H9 (cell line): Measurements from ENCODE around the gene ZNF618. TPM values are rescaled to one million over a fixed set of nuclear protein-coding genes. Genes with fewer than 3 reads are reported as not detected.
A peak's percentile ranks its signal among the peaks of the same experiment; 100 is the strongest.

Experiments
- DNase-seq: peaks from one replicate; pipeline ENCODE4 v3.0.0-alpha.2; 2017
- H2AFZ ChIP-seq: one replicate; pipeline ENCODE4 v1.6.1; 2013; ENCODE audit warnings: mild to moderate bottlenecking, low read length, control low read depth, moderate library complexity
- H2AK5ac ChIP-seq: 2 replicates; pipeline ENCODE4 v1.6.1; 2013; ENCODE audit warnings: low read length, control low read depth, mixed read lengths; ENCODE audit not compliant: insufficient read length
- H2BK120ac ChIP-seq: one replicate; pipeline ENCODE4 v1.6.1; 2013; ENCODE audit warnings: low read depth, mild to moderate bottlenecking, low read length, control low read depth, inconsistent platforms; ENCODE audit not compliant: poor library complexity, severe bottlenecking
- H2BK12ac ChIP-seq: 2 replicates; pipeline ENCODE4 v1.6.1; 2013; ENCODE audit warnings: low read length, control low read depth, mixed read lengths, low read depth; ENCODE audit not compliant: insufficient read length
- H2BK15ac ChIP-seq: 2 replicates; pipeline ENCODE4 v1.6.1; 2013; ENCODE audit warnings: low read depth, low read length, control low read depth
- H2BK20ac ChIP-seq: one replicate; pipeline ENCODE4 v1.6.1; 2013; ENCODE audit warnings: low read depth, mild to moderate bottlenecking, low read length, control low read depth, inconsistent platforms; ENCODE audit not compliant: poor library complexity, severe bottlenecking
- H2BK5ac ChIP-seq: 2 replicates; pipeline ENCODE4 v1.6.1; 2013; ENCODE audit warnings: low read length, control low read depth, mixed read lengths; ENCODE audit not compliant: insufficient read length
- H3K14ac ChIP-seq: 2 replicates; pipeline ENCODE4 v1.6.1; 2013; ENCODE audit warnings: low read length, control low read depth; ENCODE audit not compliant: insufficient read depth
- H3K18ac ChIP-seq: 2 replicates; pipeline ENCODE4 v1.6.1; 2013; ENCODE audit warnings: low read depth, mild to moderate bottlenecking, mixed read lengths, low read length, control low read depth; ENCODE audit not compliant: insufficient read length
- H3K23ac ChIP-seq: 2 replicates; pipeline ENCODE4 v1.6.1; 2013; ENCODE audit warnings: low read length, control low read depth, mixed read lengths, low read depth; ENCODE audit not compliant: insufficient read length
- H3K23me2 ChIP-seq: 2 replicates; pipeline ENCODE4 v1.6.1; 2013; ENCODE audit warnings: low read depth, mild to moderate bottlenecking, mixed read lengths, low read length, control low read depth; ENCODE audit not compliant: insufficient read length, poor library complexity, severe bottlenecking
- H3K27ac ChIP-seq: 2 replicates; pipeline ENCODE4 v1.5.1; 2013; ENCODE audit warnings: low read length, control low read depth, mixed read lengths, low read depth; ENCODE audit not compliant: insufficient read length
- H3K27me3 ChIP-seq: 2 replicates; pipeline ENCODE4 v1.6.1; 2013; ENCODE audit warnings: low read length, control low read depth, inconsistent platforms; ENCODE audit not compliant: insufficient read depth
- H3K4ac ChIP-seq: 2 replicates; pipeline ENCODE4 v1.6.1; 2013; ENCODE audit warnings: low read depth, mild to moderate bottlenecking, control low read depth, inconsistent platforms, low read length, moderate library complexity
- H3K4me1 ChIP-seq: 2 replicates; pipeline ENCODE4 v1.6.1; 2013; ENCODE audit warnings: low read length, control low read depth, inconsistent platforms; ENCODE audit not compliant: insufficient read depth
- H3K4me2 ChIP-seq: 2 replicates; pipeline ENCODE4 v1.6.1; 2013; ENCODE audit warnings: low read length, control low read depth, mixed read lengths; ENCODE audit not compliant: insufficient read length, insufficient read depth
- H3K56ac ChIP-seq: 2 replicates; pipeline ENCODE4 v1.6.1; 2013; ENCODE audit warnings: low read depth, mild to moderate bottlenecking, mixed read lengths, low read length, control low read depth; ENCODE audit not compliant: insufficient read length
- H3K79me1 ChIP-seq: 2 replicates; pipeline ENCODE4 v1.6.1; 2013; ENCODE audit warnings: low read depth, mild to moderate bottlenecking, moderate library complexity, low read length, control low read depth, inconsistent platforms; ENCODE audit not compliant: insufficient read depth, poor library complexity, severe bottlenecking
- H3K79me2 ChIP-seq: 2 replicates; pipeline ENCODE4 v1.6.1; 2013; ENCODE audit warnings: low read length, control low read depth, inconsistent platforms; ENCODE audit not compliant: insufficient read depth
- H3K9ac ChIP-seq: 2 replicates; pipeline ENCODE4 v1.6.1; 2013; ENCODE audit warnings: low read length, control low read depth, mixed read lengths; ENCODE audit not compliant: insufficient read length; ENCODE audit errors: extremely low read depth
- H3K9me3 ChIP-seq: one replicate; pipeline ENCODE4 v1.6.1; 2013; ENCODE audit warnings: low read depth, low read length, inconsistent platforms; ENCODE audit not compliant: control insufficient read depth
- H3T11ph ChIP-seq: one replicate; pipeline ENCODE4 v1.6.1; 2013; ENCODE audit warnings: mild to moderate bottlenecking, low read length, control low read depth, inconsistent platforms
- H4K20me1 ChIP-seq: one replicate; pipeline ENCODE4 v1.6.1; 2013; ENCODE audit not compliant: control insufficient read depth, insufficient read length, insufficient read depth
- H4K5ac ChIP-seq: 2 replicates; pipeline ENCODE4 v1.6.1; 2013; ENCODE audit warnings: low read depth, mild to moderate bottlenecking, mixed read lengths, low read length, control low read depth; ENCODE audit not compliant: insufficient read length
- H4K8ac ChIP-seq: replicated peaks from 2 replicates; pipeline ENCODE4 v1.6.1; 2013; ENCODE audit warnings: low read length, control low read depth, mixed read lengths, low read depth; ENCODE audit not compliant: insufficient read length
- H4K91ac ChIP-seq: 2 replicates; pipeline ENCODE4 v1.6.1; 2013; ENCODE audit warnings: low read depth, mild to moderate bottlenecking, moderate library complexity, mixed read lengths, low read length, control low read depth; ENCODE audit not compliant: insufficient read length
- H3K27ac Mint-ChIP-seq, 3 experiments: 2 replicates in 2 of 3; 3 replicates in 1 of 3; pipeline ENCODE4 v1.8.0; 2020 to 2021; ENCODE audit warnings: mixed read lengths in 3 of 3, mild to moderate bottlenecking in 1 of 3, moderate library complexity in 1 of 3
- H3K27me3 Mint-ChIP-seq: 2 replicates; pipeline ENCODE4 v1.8.0; 2021; ENCODE audit warnings: low read depth, mild to moderate bottlenecking, moderate library complexity, mixed read lengths
- H3K36me3 Mint-ChIP-seq, 3 experiments: 2 replicates in 2 of 3; 3 replicates in 1 of 3; pipeline ENCODE4 v1.8.0; 2020 to 2021; ENCODE audit warnings: low read depth in 3 of 3, mixed read lengths in 3 of 3; ENCODE audit not compliant: insufficient read depth in 1 of 3
- H3K4me1 Mint-ChIP-seq, 2 experiments: 2 replicates each; pipeline ENCODE4 v1.8.0; 2020; ENCODE audit warnings: mixed read lengths in 2 of 2
- H3K4me3 Mint-ChIP-seq, 2 experiments: 2 replicates in 1 of 2; 3 replicates in 1 of 2; pipeline ENCODE4 v1.8.0; 2020 to 2021; ENCODE audit warnings: mild to moderate bottlenecking in 2 of 2, mixed read lengths in 2 of 2, moderate library complexity in 1 of 2
- H3K9me3 Mint-ChIP-seq, 2 experiments: 2 replicates in 1 of 2; 3 replicates in 1 of 2; pipeline ENCODE4 v1.8.0; 2020; ENCODE audit warnings: mild to moderate bottlenecking in 2 of 2, mixed read lengths in 2 of 2, moderate library complexity in 1 of 2
- CTCF ChIP-seq: fragments of 200-600 bp; sonication (generic); conservative IDR thresholded peaks from 3 replicates; pipeline ENCODE4 v1.8.0; 2021; ENCODE audit warnings: antibody characterized with exemption, mild to moderate bottlenecking
- WGBS: extraction: QIAGEN DNeasy Blood & Tissue Kit; methylation state at CpG from one replicate; pipeline ENCODE4 v1.1.7; 2013; ENCODE audit warnings: missing lambda C conversion rate, low lambda C conversion rate, mixed read lengths; ENCODE audit not compliant: insufficient read length; ENCODE audit errors: extremely low coverage; 5-methylcytosine and 5-hydroxymethylcytosine counted together
- total RNA-seq: library from RNA; stranded (reverse); gene quantifications from 2 replicates; pipeline ENCODE4 v1.2.1, GENCODE V29; 2021

Gene ZNF618
- total RNA-seq, 1 experiment from 2014 or later, result 13.6 TPM

GRCh38 chr9:113958556-113958955 lies 82.4 kb downstream of the ZNF618 start:
- H3K79me1 ChIP-seq, result no peaks in the 10 kb centered on the region
- peak overlapping the region in 1 of 3 experiments; percentile 64; a peak in 1 of 7 replicates for H3K27ac Mint-ChIP-seq
- H3K4me1 ChIP-seq, result no peaks in the 10 kb centered on the region; the same call in 1 of the 2 replicates
- no peak overlapping the region for H3K56ac ChIP-seq
- H3K4me2 ChIP-seq, result no peak overlapping the region
- no peak overlapping the region for H3K4ac ChIP-seq
- TF ChIP-seq CTCF, result no peak
- H3K4me1 Mint-ChIP-seq, result peaks cover 12 to 22% of the 10 kb centered on the region in 2 experiments
- no peak for DNase-seq
- H3K9ac ChIP-seq, result no peak overlapping the region
- no peak overlapping the region for H4K8ac ChIP-seq
- no peak overlapping the region for H3K23ac ChIP-seq
- no peak overlapping the region for H2AK5ac ChIP-seq
- no peak overlapping the region for H2BK15ac ChIP-seq
- no peak overlapping the region for H3K14ac ChIP-seq
- H4K91ac ChIP-seq, result no peak overlapping the region
- H3K36me3 Mint-ChIP-seq, result peaks cover 0 to 3% (median 0%) of the 10 kb centered on the region in 3 experiments; a peak in 2 of 7 replicates
- H3K23me2 ChIP-seq, result no peaks in the 10 kb centered on the region
- WGBS, result no CpG with 5 or more reads among the region's 6 CpGs
- H3K79me2 ChIP-seq, result no peaks in the 10 kb centered on the region
- H3T11ph ChIP-seq, result no peak overlapping the region
- no peak overlapping the region for H2BK12ac ChIP-seq
- H2BK5ac ChIP-seq, result no peak overlapping the region
- H3K18ac ChIP-seq, result no peak overlapping the region
- no peak overlapping the region for H3K4me3 Mint-ChIP-seq
- no peak overlapping the region for H2BK120ac ChIP-seq
- H3K9me3 ChIP-seq, result no peaks in the 10 kb centered on the region
- no peaks in the 10 kb centered on the region for H3K27me3 Mint-ChIP-seq
- H2AFZ ChIP-seq, result no peak overlapping the region
- no peak overlapping the region for H2BK20ac ChIP-seq
- H3K9me3 Mint-ChIP-seq, result no peaks in the 10 kb centered on the region
- no peak overlapping the region for H4K5ac ChIP-seq
- H3K27ac ChIP-seq, result no peak overlapping the region
- no peaks in the 10 kb centered on the region for H3K27me3 ChIP-seq
- H4K20me1 ChIP-seq, result no peaks in the 10 kb centered on the region
